ENCODE measurements around the gene NEMP2. TPM values are rescaled to one million over a fixed set of nuclear protein-coding genes. Genes with fewer than 3 reads are reported as not detected.
A peak's percentile ranks its signal among the peaks of the same experiment; 100 is the strongest.

NEMP2 gene
- polyA plus RNA-seq, 1 donor (not counting 4 experiments of a cell fraction or from before 2014, with no cell fraction given) = 2.1 TPM

DNA sequence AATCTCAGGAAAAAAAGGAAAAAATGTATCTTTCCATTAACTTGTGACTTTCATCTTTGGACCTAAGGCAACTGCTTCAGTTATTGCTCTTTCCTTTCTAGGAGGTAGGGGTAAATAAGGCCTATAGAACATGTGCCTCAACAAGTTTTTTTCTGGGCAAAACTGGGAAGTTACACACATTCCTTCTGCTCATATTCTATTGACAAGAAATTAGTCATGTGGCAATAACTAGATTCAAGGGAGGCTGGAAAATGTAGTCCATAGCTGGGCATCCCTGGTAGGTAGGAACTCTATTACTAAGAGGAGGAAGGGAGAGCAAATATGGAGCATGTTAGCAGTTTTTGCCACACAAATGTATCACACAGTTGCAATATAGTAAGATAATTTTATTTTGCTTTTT lies 37.7 kb upstream of the NEMP2 start:
- H3K27ac ChIP-seq (ENCODE audit: control insufficient read depth, insufficient read depth, low read length) = peak overlapping the region; percentile 66
- no peaks in the 10 kb centered on the region for H4K20me1 ChIP-seq (ENCODE audit: control insufficient read depth, extremely low read depth, insufficient read depth, low read length)
- TF ChIP-seq, protein P1, sequence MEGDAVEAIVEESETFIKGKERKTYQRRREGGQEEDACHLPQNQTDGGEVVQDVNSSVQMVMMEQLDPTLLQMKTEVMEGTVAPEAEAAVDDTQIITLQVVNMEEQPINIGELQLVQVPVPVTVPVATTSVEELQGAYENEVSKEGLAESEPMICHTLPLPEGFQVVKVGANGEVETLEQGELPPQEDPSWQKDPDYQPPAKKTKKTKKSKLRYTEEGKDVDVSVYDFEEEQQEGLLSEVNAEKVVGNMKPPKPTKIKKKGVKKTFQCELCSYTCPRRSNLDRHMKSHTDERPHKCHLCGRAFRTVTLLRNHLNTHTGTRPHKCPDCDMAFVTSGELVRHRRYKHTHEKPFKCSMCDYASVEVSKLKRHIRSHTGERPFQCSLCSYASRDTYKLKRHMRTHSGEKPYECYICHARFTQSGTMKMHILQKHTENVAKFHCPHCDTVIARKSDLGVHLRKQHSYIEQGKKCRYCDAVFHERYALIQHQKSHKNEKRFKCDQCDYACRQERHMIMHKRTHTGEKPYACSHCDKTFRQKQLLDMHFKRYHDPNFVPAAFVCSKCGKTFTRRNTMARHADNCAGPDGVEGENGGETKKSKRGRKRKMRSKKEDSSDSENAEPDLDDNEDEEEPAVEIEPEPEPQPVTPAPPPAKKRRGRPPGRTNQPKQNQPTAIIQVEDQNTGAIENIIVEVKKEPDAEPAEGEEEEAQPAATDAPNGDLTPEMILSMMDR (optimal IDR thresholded peaks at IDR 0.05 in 1 of 3, IDR thresholded peaks at IDR 0.05 in 1 of 3, conservative IDR thresholded peaks at IDR 0.05 in 1 of 3; ENCODE audit: extremely low read depth in 1 of 3, insufficient read depth in 2 of 3, low read length in 3 of 3) = no peak
- TF ChIP-seq EZH2 (IDR thresholded peaks at IDR 0.05; ENCODE audit: low read length) = no peak
- H3K36me3 ChIP-seq (ENCODE audit: control insufficient read depth in 2 of 2, extremely low read depth in 1 of 2, insufficient read depth in 2 of 2, low read length in 2 of 2) = no peaks in the 10 kb centered on the region
- dilution Hi-C loops (cut with MboI; ENCODE audit: extremely low pct_ligation_motif_present, low sequenced_read_pairs) = no loop called here
- peaks cover 56% of the 10 kb centered on the region for H3K4me1 ChIP-seq (ENCODE audit: control insufficient read depth, extremely low read depth, insufficient read depth, low read length)
- H3K9me1 ChIP-seq (ENCODE audit: control insufficient read depth, extremely low read depth, insufficient read depth, low read length) = no peaks in the 10 kb centered on the region
- no peaks in the 10 kb centered on the region for H3K27me3 ChIP-seq (ENCODE audit: control insufficient read depth, extremely low read depth, insufficient read depth, low read length)
- H3K9ac ChIP-seq (ENCODE audit: control insufficient read depth, extremely low read depth, insufficient read depth, low read length) = no peak overlapping the region
- H3K4me2 ChIP-seq (ENCODE audit: control insufficient read depth, extremely low read depth, insufficient read depth, low read depth, low read length) = peak overlapping the region; percentile 63
- no peak overlapping the region for H2AFZ ChIP-seq (ENCODE audit: control insufficient read depth, low read length)
- DNase-seq (ENCODE audit: low read depth, low spot score) (peak; percentile 66), FAIRE-seq (peak; percentile 81)
- no peaks in the 10 kb centered on the region for H3K79me2 ChIP-seq (ENCODE audit: control insufficient read depth, insufficient read depth, low read length)
- H3K4me3 ChIP-seq (ENCODE audit: control insufficient read depth in 2 of 3, extremely low read depth in 1 of 3, insufficient read depth in 2 of 3, low read depth in 1 of 3, low read length in 3 of 3) = no peak overlapping the region
- no peaks in the 10 kb centered on the region for H3K9me3 ChIP-seq (ENCODE audit: control insufficient read depth, low read depth, low read length)

DNA sequence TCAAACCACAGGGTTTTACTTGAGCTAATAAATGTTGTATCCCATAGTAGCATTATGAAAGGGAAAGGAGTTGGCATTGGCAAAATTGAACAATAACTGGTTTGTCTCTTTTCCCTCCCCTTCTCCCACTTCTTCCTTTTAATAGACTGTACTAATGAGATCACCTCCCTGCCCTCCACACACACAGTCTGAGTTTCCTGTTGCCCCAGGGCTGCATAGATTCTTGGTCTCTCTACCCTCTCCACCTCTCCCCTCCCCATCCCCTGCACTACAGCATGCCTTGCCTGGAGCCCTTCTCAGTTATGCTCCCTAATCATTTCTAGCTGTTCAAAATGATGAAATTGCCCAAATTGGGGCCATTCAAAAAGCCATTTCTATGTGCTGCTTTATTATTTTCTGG lies 37.2 kb upstream of the NEMP2 start:
- TF ChIP-seq, protein P1 (optimal IDR thresholded peaks at IDR 0.05 in 1 of 3, IDR thresholded peaks at IDR 0.05 in 1 of 3, conservative IDR thresholded peaks at IDR 0.05 in 1 of 3; ENCODE audit: extremely low read depth in 1 of 3, insufficient read depth in 2 of 3, low read length in 3 of 3) = no peak
- TF ChIP-seq EZH2 (IDR thresholded peaks at IDR 0.05; ENCODE audit: low read length) = no peak
- FAIRE-seq = peak; percentile 88
- no peaks in the 10 kb centered on the region for H4K20me1 ChIP-seq (ENCODE audit: control insufficient read depth, extremely low read depth, insufficient read depth, low read length)
- H2AFZ ChIP-seq (ENCODE audit: control insufficient read depth, low read length) = no peak overlapping the region
- peaks cover 51% of the 10 kb centered on the region for H3K4me1 ChIP-seq (ENCODE audit: control insufficient read depth, extremely low read depth, insufficient read depth, low read length)
- H3K27me3 ChIP-seq (ENCODE audit: control insufficient read depth, extremely low read depth, insufficient read depth, low read length) = no peaks in the 10 kb centered on the region
- DNase-seq (ENCODE audit: low read depth, low spot score) = peak; percentile 57
- H3K27ac ChIP-seq (ENCODE audit: control insufficient read depth, insufficient read depth, low read length) = peak overlapping the region; percentile 66
- no peaks in the 10 kb centered on the region for H3K36me3 ChIP-seq (ENCODE audit: control insufficient read depth in 2 of 2, extremely low read depth in 1 of 2, insufficient read depth in 2 of 2, low read length in 2 of 2)
- no peaks in the 10 kb centered on the region for H3K79me2 ChIP-seq (ENCODE audit: control insufficient read depth, insufficient read depth, low read length)
- H3K9me3 ChIP-seq (ENCODE audit: control insufficient read depth, low read depth, low read length) = no peaks in the 10 kb centered on the region
- no peaks in the 10 kb centered on the region for H3K9me1 ChIP-seq (ENCODE audit: control insufficient read depth, extremely low read depth, insufficient read depth, low read length)
- no peak overlapping the region for H3K9ac ChIP-seq (ENCODE audit: control insufficient read depth, extremely low read depth, insufficient read depth, low read length)
- dilution Hi-C loops (cut with MboI; ENCODE audit: extremely low pct_ligation_motif_present, low sequenced_read_pairs) = no loop called here
- peak overlapping the region in 1 of 3 experiments; percentile 38 for H3K4me3 ChIP-seq (ENCODE audit: control insufficient read depth in 2 of 3, extremely low read depth in 1 of 3, insufficient read depth in 2 of 3, low read depth in 1 of 3, low read length in 3 of 3)
- H3K4me2 ChIP-seq (ENCODE audit: control insufficient read depth, extremely low read depth, insufficient read depth, low read depth, low read length) = peak overlapping the region; percentile 63
